Umbilical cord (tissue), 2 donors: ENCODE data around the gene DLG4. TPM values are rescaled to one million over a fixed set of nuclear protein-coding genes. Genes with fewer than 3 reads are reported as not detected.
A peak's percentile ranks its signal among the peaks of the same experiment; 100 is the strongest.

Experiments used
- DNase-seq: peaks from one replicate; pipeline ENCODE4 v3.0.0-alpha.2; 2015; ENCODE audit warnings: low spot score
- total RNA-seq: library from RNA; depleted of rRNA; stranded (reverse); fragments of >200 nt; gene quantifications from one replicate; pipeline ENCODE4 v1.2.3, GENCODE V29; 2014; ENCODE audit warnings: low replicate concordance; ENCODE audit not compliant: insufficient read depth

Gene DLG4
- 18.3 TPM for total RNA-seq

DNA sequence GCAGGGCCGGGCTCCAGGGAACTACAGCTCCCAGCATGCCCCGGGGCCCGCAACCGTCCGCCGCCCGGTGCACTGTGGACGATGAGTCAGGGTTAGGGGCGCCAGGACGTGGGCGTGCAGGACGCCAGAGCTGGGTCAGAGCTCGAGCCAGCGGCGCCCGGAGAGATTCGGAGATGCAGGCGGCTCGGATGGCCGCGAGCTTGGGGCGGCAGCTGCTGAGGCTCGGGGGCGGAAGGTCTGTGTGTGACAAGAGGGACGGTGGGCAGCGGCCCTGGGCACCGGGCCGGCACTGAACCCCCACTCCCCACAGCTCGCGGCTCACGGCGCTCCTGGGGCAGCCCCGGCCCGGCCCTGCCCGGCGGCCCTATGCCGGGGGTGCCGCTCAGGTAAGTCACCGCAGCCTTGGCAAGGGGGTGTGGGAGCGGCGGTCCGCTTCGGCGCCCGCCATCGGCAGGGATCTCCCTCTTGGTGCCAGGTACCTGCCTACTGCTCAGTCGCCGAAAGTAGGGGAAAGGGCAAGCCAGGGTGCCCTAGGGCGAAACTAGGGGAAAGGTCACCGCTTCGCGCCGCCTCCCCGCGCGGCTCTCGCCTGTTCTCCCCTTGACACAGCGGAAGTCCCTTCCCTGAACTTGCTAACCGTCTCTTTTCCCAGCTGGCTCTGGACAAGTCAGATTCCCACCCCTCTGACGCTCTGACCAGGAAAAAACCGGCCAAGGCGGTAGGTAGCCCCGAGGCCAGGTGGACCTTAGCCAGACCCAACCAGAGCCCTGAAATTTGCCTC lies at the start of gene DLG4, which contains the start of gene ACADVL:
DLG4 (minus strand) TSS at position 25 of the 781 bp plus-strand sequence.
ACADVL (plus strand) TSS at position 127 of the 781 bp plus-strand sequence; CDS start at position 174, 47 bp downstream.
- peak; percentile 94 for DNase-seq

DNA sequence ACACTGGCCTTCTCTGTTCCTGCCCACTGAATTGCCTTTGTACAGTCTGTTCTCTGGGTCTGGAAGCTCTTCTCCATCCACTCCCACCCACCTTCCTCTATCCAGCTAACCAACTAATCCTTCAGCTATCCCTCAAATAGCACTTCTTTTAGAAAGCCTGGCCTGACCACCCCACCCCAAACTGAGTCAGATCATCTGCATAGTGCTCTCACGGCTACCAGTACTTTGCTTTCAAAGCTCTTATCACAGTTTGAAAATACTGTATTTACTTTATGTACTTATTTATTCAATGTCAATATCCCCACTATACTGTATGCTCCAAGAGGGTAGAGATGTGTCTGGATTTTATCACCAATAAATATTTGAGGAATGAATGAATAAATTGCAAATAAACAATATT lies 47.1 kb upstream of the DLG4 start:
- DNase-seq, result no peak

DNA sequence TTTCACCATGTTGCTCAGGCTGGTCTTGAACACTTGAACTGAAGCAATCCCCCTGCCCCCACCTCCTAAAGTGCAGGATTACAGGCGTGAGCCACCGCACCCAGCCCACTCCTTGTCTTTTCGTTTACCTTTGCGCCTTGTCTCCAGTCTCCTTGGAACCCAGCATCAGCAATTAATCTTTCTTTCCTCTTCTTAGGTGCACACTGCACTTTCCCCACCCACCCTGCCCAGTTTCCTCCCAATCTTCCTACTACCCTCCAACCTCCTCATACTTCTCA lies 44.1 kb upstream of the DLG4 start:
- DNase-seq, result no peak

DNA sequence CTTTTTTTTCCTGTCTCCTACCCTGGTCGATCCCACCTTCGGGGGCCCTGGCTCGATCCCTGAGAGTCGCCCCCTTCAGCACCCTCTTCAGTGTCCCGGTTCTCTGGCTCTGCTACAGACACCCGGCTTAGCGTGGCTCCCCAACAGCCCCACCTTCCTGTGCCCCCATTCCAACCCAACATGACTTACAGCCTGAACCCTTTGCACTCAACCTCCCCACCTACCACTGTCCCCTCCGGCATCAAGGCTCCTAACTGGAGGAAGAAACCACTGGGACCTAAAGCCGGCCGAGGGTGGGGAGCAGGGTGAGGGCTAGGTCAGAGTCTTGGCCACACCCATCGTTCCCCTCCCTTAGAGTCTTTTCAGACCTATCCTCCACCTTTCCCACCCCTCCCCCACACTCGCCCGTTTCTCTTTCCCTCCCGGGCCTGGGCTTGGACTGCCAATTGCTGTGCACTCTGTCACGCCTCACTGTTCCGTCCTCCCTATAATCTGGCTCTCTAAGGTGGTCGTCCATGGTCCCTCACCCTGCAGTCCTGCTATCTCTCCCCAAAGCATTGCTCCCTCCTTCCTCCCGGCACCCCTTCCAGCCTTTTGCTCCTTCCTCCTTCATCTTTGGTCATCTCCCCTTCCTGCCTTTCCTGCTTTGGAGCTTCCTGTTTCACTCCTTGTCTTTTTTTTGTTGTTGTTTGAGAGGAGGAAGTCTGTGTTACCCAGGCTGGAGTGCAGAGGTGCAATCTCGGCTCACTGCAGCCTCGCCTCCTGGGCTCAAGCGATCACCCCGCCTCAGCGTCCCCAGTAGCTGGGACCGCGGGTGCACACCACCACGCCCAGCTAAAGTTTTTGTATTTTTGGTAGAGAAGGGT lies 43.5 kb upstream of the DLG4 start:
- DNase-seq, result no peak

DNA sequence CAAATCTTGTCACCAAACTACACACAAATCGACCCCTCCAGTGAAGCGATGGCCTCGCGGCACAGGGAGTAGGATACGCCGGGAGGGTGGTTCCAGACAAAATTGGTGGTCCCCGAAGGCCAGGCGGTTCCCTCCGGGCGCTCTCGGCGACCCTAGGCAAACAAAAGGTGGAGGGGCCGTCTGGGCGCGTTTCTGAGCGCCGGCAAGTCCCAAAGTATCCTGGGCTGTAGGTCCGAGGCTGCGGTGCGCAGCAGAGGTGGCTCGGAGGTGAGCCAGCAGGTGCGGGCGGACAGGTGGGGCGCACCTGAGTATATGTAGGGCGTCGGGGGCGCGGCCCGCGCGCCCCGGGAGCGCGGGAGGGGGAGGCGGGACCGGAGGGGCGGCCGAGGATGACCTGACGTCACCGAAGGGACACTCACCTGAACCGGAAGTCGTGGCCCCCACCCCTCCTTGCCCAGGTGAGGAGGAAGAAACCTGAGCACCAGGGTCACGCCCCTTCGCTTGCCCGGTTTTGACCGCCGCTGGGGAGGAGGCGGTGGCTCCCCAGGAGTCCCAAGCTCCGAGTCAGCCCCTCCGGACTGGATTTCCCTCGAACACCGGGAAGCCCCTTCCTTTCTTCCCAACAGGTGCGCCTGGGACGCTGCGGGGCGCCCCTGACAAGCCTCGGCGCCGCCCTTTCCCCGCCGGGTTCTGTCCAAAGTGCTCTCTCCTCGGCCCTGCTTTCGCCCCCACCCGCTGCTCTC lies 42.7 kb upstream of the DLG4 start, which contains the start of gene CLDN7:
CLDN7 (minus strand) TSS at position 287 of the 743 bp plus-strand sequence. CDS start 435 bp downstream, outside the sequence.
- no peak for DNase-seq

DNA sequence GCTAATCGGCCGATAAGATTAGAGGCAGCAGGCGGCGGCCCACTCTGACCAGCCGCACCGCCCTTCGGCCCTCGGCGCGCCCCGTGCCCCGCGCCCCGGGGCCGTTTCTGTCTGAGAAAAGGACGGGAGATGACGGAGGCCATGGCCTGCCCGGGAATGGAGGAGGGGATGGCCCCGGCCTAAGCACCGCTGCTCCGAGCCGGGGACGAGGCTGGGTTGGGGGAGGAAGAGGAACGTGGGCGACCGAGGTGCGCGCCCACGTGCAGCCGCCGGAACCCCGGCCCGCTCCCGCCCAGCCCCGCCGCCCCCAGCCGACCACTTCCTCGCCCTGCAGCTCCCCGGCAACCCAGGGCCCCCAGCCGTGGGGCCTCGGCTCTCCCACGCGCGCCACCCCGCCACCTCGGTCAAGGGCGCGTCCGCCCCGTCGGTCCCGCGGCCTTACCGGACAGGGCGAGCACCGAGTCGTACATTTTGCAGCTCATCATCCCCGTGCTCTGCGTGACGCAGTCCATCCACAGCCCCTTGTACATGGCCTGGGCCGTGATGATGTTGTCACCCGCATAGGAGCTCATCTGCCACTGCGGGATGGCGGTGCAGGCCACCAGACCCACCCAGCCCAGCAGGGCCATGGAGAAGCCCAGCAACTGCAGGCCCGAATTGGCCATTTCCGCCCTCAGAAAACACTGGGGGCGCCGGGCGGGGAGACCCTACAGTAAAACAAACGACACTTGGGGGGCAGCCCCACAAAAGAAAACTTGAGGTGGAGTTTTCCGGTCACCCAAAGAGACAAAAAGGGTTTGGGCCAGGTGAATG lies 41.9 kb upstream of the DLG4 start:
- DNase-seq, result no peak

DNA sequence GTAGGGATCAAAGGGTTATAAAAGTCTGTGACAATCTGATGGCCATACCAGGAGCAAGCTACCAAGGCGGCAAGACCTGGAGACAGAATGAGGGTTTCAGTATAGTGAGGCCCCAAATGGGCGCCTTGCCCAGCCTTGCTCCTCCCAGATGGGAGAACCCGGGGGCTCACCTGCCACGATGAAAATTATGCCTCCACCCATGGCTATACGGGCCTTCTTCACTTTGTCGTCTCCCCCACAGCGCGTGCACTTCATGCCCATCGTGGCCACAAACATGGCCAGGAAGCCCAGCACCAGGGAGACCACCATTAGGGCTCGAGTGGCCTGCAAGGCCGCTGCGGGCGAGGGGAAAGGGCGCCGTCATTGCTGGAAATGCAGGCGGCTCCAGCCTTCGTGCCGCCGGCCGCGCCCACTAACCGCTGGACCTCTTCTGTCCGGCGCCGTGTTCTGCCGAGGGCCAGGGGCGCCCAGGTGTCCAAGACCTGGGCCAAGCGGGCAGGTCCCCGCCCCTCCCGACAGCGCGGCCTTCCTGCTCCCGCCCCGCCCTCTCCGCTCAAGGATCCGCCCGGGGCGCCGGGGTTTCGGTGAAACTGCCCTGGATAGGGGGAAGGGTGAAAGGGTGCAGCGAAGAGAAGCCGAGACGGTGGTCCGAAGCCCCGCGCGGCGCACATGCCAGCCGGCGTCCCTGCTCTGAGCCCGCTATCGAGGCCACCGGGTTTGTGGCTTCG lies 41.2 kb upstream of the DLG4 start:
- DNase-seq, result no peak

DNA sequence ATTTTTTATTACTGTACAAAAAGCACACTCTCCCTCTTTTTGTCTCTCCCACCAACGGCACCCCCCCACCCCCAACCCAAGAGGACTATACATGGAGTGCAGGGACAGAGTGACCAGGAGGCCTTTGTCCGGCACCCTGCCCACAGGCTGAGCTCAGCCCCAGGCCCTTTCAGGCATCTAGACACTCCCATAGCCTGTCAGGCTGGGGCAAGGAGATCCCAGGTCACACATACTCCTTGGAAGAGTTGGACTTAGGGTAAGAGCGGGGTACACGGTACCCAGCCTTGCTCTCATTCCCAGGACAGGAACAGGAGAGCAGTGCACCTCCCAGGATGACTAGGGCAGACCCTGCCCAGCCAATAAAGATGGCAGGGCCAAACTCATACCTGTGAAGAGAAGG lies 40.5 kb upstream of the DLG4 start:
- DNase-seq, result no peak

DNA sequence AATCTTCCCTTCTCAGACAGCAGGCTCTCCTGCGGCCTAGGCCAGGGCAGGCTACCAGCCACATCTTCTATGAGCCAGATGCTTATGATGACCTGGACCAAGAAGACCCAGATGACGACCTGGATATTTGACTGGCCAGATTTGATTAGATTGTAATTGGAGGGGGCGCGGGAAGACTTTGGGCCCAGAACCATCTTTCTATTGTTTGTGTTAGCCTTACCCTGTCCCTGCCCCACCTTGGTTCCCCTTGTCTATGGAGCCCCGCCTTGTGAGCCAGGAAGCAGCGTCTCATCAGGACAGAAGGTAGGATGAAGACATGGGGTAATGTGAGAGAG lies 39.9 kb upstream of the DLG4 start:
- DNase-seq, result no peak

DNA sequence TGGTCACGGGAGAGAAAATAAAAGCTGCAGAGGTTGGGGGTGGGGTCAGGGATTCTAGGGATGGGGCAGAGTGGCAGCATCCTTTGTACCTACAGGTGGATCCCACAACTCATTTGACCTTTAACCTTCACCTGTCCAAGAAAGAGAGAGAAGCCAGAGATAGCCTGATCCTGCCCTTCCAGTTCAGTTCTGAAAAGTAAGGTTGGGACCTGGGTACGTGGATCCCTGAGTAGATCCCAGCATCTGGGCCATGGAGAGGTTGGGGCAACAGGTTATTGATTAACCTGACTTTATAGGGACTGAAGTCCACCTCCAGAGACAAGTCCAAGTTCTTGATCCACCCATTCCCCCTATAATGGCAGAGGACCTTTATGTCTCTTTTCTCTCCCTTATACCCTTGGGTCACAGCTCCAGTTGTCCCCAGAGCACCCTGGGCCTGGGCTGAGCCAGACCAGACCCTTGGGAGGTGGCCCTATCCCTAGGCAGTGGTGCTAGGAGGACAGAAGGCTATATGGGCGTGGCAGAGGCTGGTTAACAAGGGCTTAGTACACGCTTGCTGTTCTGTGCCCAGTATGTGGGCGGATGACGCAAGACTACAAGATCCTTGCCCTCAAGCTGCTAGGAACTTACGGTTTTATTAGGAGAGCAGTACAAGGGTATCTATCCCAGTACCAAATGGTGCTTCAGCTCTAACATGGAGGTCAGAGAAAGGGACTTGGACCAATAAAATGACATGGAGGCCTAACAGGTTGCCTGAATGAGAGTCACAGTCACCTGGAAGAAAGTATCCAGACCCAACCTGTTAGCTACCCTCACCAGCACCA lies 39.3 kb upstream of the DLG4 start:
- DNase-seq, result no peak

DNA sequence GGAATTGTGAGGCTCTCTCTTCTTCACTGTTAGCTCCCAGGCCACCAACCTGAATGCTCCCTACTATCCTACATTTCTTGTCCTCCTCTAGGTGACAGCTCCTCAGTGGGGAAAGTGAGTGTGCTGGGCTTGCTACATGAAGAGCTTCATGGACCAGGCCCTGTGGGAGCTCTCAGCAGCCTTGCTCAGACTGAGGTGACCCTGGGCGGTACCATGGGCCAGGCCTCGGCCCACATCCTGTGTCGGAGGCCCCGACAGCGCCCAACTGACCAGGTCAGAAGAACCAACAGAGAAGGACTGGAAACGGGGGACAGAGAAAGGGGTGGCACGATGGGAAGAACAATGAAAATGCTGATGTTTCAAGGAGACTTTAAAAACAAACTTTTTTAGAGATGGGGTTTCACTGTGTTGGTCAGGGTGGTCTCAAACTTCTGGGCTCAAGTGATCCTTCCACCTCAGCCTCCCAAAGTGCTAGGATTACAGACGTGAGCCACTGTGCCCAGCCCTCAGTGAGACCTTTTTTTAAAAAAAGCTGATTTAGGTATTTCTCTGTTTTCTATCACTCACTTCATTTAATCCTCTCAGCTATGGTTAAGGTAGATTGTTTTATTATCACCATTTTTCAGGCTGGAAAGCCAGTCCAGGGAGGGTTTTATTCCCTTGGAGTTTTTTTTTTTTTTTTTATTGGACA lies 37.3 kb upstream of the DLG4 start:
- no peak for DNase-seq

DNA sequence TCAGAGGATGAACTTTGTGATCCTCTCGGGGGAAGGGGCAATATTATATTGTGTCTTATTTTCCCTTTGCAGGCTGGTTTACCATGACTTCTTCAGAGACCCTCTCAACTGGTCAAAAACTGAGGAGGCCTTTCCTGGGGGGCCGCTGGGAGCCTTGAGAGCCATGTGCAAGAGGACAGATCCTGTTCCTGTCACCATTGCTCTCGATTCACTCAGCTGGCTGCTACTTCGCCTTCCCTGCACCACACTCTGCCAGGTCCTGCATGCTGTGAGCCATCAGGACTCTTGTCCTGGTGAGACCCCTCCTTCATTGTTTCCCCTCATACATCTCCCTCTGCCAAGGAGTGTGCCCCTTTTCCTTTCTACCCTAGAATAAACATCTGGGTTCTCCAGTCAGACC lies 34.9 kb upstream of the DLG4 start:
- DNase-seq, result no peak

DNA sequence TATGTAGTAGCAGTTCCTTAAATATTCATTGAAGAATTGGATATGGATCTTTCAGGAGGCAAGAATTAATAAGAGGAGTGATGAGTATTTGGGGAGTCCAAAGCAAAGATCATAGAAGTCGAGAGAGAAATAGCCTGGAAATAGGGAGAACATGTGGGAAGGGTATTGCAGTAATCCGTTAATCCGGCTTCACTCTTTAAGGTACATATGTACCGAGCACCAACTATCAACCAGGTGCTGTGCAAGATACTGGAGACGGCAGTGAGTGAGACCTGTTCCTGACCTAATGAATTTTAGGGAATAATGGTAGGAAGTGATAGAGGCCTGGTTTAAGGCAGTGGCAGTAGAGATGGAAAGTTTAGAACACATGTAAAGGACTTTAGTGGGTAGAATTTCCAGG lies 33.4 kb upstream of the DLG4 start:
- DNase-seq, result no peak

DNA sequence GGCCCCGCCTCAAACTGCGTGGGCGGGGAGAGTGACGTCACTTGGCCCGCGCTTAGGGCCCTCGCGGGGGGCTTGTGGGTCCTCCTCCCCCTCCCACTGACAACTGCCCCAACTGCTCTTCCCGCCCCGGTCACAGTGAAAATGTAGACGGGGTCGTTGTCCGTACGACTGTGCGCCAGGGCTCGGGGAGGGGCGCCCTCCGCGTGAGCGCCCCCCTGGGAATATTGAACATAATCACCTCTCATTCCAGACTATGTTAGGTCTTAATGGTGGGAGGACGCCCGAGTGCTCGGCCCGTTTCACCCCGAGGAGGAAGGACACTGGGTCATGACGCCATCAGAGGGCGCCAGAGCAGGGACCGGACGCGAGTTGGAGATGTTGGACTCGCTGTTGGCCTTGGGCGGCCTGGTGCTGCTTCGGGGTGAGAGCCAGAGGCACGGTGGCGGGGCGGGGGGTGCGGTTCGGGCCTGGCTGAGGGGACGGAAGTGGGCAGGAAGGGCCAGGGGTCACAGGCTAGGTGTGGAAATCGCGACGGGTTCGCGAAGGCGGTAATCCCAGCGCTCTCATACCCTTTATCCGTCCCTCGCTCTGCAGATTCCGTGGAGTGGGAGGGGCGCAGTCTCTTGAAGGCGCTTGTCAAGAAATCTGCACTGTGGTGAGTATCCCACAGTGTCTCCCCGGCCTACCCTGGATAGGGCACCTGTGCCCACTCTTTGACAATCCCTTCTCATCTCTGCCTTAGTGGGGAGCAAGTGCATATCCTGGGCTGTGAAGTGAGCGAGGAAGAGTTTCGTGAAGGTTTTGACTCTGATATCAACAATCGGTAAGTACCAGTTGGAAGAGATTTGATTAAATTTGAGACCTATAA lies 32.8 kb upstream of the DLG4 start, which contains the start of gene ELP5:
ELP5 (plus strand) TSS at position 40 of the 868 bp plus-strand sequence; CDS start at position 376, 336 bp downstream.
- DNase-seq, result peak; percentile 97

DNA sequence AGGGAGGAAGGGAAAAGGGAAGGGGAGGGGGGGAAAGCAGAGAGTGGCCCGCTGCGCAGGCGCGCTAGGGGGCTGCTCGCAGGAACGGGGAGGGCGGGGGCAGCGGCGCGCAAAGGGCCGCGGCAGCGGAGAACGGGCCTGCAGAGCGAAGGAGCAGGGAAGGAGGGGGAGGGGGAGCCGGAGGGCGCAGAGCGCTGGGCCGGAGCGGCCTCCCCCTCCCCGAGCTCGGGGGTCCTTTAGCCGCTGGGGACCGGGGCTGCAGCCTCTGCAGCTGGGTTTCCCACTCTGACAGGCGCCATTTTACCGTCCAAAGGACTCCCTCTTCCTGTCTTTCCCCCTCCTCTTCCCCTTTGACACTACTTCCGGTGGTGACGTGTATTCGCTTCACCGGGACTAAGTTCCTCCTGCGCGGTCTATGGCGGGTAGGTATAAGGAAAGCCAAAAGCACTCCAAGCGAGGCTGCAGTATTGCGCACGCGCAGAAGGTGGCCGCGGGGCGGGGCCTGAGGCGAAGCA lies 32.1 kb upstream of the DLG4 start, which contains the start of gene CTDNEP1:
CTDNEP1 (minus strand) TSS at position 74 of the 515 bp plus-strand sequence. CDS start 438 bp downstream, outside the sequence.
- peak; percentile 100 for DNase-seq

DNA sequence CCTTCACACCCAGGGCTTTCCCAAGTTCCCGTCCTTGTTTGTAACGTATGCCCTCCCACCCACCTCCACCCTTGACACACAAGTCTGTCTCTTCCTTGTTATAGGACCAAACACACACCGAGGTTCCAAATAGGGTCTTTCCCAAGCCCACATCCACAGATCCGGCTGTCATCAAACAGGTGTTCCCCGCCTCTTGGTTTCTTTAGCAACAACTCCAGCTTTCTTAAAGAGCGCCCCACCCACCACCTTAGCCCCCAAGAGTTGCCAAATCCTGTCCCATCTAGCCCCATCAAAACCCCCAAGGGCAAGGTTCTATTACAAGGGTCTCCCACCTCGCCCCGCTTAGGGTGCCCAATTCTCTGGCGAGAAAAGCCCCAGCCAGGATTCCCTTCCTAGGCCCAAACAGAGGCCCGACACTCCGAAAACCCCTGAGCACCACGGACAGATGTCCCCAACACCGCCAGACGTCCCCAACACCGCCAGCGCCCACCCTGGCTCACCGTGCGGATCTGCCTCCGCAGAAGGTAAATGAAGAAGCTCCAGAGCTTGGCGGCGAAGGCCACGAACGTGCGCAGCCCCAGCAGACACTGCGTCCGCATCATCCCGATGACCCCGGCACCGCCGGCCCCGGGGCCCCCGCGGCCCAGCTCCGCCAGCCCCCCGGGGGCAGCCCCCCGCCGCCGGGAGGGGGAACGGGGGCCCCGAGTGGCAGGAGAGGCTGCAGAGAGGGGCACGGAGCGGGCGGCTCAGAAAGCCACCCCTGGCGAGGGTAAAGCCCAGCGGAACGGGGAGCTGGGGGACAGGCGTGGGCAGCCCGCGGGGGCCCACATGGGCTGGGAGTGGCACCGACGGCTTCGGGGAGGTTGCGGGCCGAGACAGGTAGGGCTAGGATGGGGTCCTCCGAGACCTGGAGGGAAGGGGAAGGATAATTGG lies 31.3 kb upstream of the DLG4 start:
- DNase-seq, result no peak
